Breast epithelium (tissue), 4 donors: ENCODE results near the gene ARHGEF10L. TPM values are rescaled to one million over a fixed set of nuclear protein-coding genes. Genes with fewer than 3 reads are reported as not detected.

ENCODE experiments used
- DNase-seq, 2 donors: peaks; one replicate each; pipeline ENCODE4 v3.0.0-alpha.2; 2019; ENCODE audit warnings: low spot score in 2 of 2
- H3K27ac ChIP-seq, 2 donors: fragments of 200-600 bp; sonication (generic) in 1 of 2; one replicate each; pipeline ENCODE4 v1.5.1; 2016 to 2019; ENCODE audit warnings: mild to moderate bottlenecking in 1 of 2
- H3K27me3 ChIP-seq, 2 donors: fragments of 200-600 bp; sonication (generic) in 1 of 2; one replicate each; pipeline versions ENCODE4 v1.5.1 to v1.6.0; 2017 to 2019; ENCODE audit warnings: control low read depth in 1 of 2, mild to moderate bottlenecking in 1 of 2
- H3K36me3 ChIP-seq: fragments of 200-600 bp; one replicate; pipeline ENCODE4 v1.5.1; 2019
- H3K4me1 ChIP-seq, 2 donors: fragments of 200-600 bp; sonication (generic); one replicate each; pipeline ENCODE4 v1.5.1; 2016 to 2019; ENCODE audit warnings: control low read depth in 1 of 2
- H3K4me3 ChIP-seq, 3 donors: fragments of 200-600 bp; sonication (generic); 1 replicate in 2 of 3; 2 replicates in 1 of 3; pipeline ENCODE4 v1.5.1; 2016 to 2019; ENCODE audit warnings: mild to moderate bottlenecking in 3 of 3, moderate library complexity in 2 of 3
- H3K9me3 ChIP-seq, 2 donors: fragments of 200-600 bp; sonication (generic) in 1 of 2; one replicate each; pipeline ENCODE4 v1.5.1; 2016 to 2019; ENCODE audit warnings: control low read depth in 1 of 2
- POLR2A ChIP-seq: fragments of 450-650 bp; IDR thresholded peaks from one replicate; pipeline ENCODE4 v1.6.1; 2016; ENCODE audit warnings: antibody characterized with exemption, mild to moderate bottlenecking, moderate library complexity
- POLR2AphosphoS5 ChIP-seq, 3 donors: sonication (generic); formaldehyde crosslinking; IDR thresholded peaks; one replicate each; pipeline ENCODE4 v1.6.1; 2017; ENCODE audit warnings: antibody characterized with exemption in 3 of 3
- intact Hi-C: fragments of 100-400 bp; cut with DNase I; formaldehyde crosslinking; loops from one replicate; pipeline ENCODE4 v1.15.1; 2023; ENCODE audit warnings: low total_unique reads
- total RNA-seq, 3 donors: library from RNA; depleted of rRNA; stranded (reverse); fragments of >200 nt; gene quantifications; one replicate each; pipeline ENCODE4 v1.1.0, GENCODE V29; 2016
- TF ChIP-seq, protein P1 (sequence below), 3 donors: fragments of 450-650 bp; IDR thresholded peaks; one replicate each; pipeline ENCODE4 v1.5.1; 2016 to 2017; ENCODE audit warnings: antibody characterized with exemption in 3 of 3, mild to moderate bottlenecking in 3 of 3, moderate library complexity in 3 of 3

Gene ARHGEF10L
- total RNA-seq, 3 donors from 2014 or later = 36.7 to 51.4 (median 49.8) TPM

DNA sequence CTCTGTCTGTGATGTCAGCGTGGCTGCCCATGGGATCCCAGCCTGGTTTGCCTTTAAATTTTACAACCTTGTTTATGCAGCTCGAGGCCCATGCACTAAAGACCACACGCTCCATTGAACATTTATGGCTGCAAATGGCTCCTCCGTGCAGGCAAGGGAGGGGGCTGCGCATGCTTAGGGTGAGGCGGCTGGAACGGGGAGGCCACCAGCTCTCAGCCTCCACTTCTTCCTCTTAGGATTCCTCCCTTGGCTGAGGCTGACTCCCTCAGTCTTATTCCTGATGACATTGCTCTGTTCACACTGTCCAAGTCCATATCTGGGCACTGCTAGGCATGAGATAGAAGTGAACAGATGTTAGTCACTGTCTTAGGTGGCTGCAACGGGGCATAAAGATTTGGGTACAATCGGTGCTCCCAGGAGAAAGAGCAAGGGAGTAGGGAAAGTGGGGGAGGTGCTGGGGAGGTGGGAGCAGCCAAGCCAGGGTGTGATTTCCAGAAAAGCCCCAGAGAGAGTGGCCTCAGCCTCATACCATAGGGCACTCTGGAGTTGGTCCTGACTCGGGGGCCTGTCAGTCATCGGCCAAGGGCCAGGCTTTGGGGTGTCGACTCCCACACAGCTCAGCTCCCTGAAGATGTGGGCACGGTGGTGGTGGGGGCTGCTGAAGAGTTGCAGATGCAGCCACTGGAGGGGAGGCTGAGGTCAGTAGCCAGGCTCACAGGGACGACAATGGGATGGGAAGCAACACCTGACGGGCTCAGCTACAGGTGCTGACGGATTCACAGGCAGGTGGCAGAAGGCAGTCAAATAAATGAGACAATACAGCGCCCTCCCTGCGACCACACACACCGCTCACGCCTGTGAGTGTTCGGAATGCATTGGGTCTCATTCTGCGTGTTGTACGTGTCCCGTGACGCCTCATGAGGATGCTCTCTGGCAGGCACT is 178.4 kb downstream of the ARHGEF10L start:
- Histone ChIP-seq H3K4me1 (no peaks in the 10 kb centered on the region), H3K27ac (no peak overlapping the region), H3K36me3 (no peaks in the 10 kb centered on the region), H3K27me3 (peaks cover 0 to 6% of the 10 kb centered on the region in 2 donors), H3K4me3 (no peak overlapping the region), H3K9me3 (no peaks in the 10 kb centered on the region)
- no peak for DNase-seq
- TF ChIP-seq, protein P1, sequence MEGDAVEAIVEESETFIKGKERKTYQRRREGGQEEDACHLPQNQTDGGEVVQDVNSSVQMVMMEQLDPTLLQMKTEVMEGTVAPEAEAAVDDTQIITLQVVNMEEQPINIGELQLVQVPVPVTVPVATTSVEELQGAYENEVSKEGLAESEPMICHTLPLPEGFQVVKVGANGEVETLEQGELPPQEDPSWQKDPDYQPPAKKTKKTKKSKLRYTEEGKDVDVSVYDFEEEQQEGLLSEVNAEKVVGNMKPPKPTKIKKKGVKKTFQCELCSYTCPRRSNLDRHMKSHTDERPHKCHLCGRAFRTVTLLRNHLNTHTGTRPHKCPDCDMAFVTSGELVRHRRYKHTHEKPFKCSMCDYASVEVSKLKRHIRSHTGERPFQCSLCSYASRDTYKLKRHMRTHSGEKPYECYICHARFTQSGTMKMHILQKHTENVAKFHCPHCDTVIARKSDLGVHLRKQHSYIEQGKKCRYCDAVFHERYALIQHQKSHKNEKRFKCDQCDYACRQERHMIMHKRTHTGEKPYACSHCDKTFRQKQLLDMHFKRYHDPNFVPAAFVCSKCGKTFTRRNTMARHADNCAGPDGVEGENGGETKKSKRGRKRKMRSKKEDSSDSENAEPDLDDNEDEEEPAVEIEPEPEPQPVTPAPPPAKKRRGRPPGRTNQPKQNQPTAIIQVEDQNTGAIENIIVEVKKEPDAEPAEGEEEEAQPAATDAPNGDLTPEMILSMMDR (IDR thresholded peaks at IDR 0.05) = no peak
- TF ChIP-seq POLR2AphosphoS5 (IDR thresholded peaks at IDR 0.05) (no peak), POLR2A (no peak)
- intact Hi-C loops = no loop called here

DNA sequence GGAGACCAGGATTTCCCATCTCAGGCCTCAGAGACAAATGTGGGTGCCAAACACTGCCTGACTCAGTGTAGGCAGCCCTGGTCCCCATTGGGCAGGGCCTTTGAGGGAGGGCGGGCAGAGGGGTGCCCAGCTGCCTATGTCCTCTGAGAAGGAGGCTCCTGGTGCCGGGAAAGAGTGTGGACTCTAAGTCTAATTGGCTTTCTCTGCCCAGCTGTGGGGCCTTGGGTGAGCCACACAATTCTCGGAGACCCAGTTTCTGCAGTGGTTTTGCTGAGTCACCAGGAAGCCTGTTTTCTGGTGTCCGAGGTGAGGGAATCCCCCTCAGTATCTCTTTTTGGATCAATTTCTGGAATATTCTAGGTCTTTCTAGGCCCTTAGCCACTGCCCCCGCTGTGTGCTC is 180.4 kb downstream of the ARHGEF10L start:
- intact Hi-C loops = no loop called here
- DNase-seq = no peak
- peaks cover 0 to 8% of the 10 kb centered on the region in 2 donors for H3K27me3 ChIP-seq

DNA sequence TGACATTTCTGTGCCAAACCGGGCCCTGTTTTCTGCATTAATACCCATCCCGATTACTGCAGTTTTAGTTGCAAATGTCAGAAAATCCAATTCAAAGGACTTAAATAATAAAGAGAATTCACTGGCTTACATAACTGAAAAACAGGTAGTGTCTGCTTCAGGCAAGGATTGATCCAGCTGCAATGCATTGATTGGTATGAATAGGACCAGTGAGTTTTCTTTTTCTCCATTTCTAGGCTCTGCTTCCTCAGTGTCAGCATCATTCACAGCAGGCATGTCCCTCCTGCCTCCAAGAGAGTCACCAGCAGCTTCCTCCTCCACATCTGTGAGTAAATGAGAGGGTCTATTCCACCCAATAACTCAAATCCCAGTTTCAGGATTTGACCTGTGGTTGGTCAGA is 181.9 kb downstream of the ARHGEF10L start:
- Histone ChIP-seq H3K9me3 (no peaks in the 10 kb centered on the region), H3K27me3 (peaks cover 0 to 3% of the 10 kb centered on the region in 2 donors), H3K27ac (no peak overlapping the region), H3K36me3 (no peaks in the 10 kb centered on the region), H3K4me3 (no peak overlapping the region), H3K4me1 (no peaks in the 10 kb centered on the region)
- no peak for DNase-seq
- TF ChIP-seq, protein P1 (IDR thresholded peaks at IDR 0.05) = no peak
- TF ChIP-seq POLR2AphosphoS5 (IDR thresholded peaks at IDR 0.05) = no peak
- intact Hi-C loops = no loop called here

More for the DNA sequence above, 180.4 kb downstream of the ARHGEF10L start:
- Histone ChIP-seq H3K4me3 (no peak overlapping the region), H3K27ac (no peak overlapping the region), H3K9me3 (no peaks in the 10 kb centered on the region), H3K36me3 (no peaks in the 10 kb centered on the region), H3K4me1 (no peaks in the 10 kb centered on the region)
- TF ChIP-seq POLR2AphosphoS5 (IDR thresholded peaks at IDR 0.05) (no peak), POLR2A (no peak)

DNA sequence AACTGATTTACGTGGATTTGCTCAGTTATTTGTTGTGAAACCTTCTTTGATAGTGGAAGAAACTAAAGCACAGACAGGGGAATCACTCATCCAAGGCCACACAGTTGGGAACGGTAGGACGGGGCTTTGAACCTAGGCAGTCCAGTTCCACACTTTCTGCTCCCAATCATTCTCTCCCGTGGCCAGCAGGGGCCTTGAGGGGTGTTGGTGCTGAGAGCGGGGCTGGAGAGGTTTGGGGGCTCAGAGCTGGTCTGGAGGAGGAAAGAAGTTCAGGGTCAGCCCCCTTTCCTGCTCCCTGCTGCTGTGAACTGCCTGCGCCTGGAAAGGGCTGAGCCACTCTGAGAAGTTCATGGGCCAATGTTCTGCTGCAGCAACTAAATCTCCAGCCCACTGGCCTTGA is 184.2 kb downstream of the ARHGEF10L start:
- intact Hi-C loops = no loop called here
- H3K4me1 ChIP-seq = no peaks in the 10 kb centered on the region

DNA sequence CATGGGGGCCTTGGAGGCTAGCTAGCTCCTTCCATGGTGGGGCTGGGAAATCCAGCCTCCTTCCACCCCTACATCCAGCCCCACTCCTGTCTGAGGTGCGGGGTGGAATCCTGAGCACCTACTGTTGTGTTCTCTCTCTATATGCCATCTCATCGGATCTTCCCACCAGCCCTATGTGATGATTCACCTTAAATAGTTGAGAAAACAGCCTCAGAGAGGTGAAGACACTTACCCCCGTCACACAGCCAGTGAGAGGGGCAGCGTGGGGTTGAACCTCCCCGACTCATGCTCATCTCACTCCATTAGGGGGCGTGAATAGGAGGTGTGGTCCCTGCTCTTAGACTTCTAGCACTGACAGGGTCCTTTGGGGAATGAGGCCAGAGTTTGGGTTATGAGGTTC is 184.7 kb downstream of the ARHGEF10L start:
- Histone ChIP-seq H3K4me1 (no peaks in the 10 kb centered on the region), H3K27me3 (peaks cover 0 to 7% of the 10 kb centered on the region in 2 donors), H3K4me3 (no peak overlapping the region), H3K36me3 (no peaks in the 10 kb centered on the region), H3K9me3 (no peaks in the 10 kb centered on the region), H3K27ac (no peak overlapping the region)
- DNase-seq = no peak
- no peak for TF ChIP-seq POLR2A
- TF ChIP-seq POLR2AphosphoS5 (IDR thresholded peaks at IDR 0.05) = no peak
- TF ChIP-seq, protein P1 (IDR thresholded peaks at IDR 0.05) = no peak
- intact Hi-C loops = no loop called here

More for the DNA sequence above, 184.2 kb downstream of the ARHGEF10L start:
- no peaks in the 10 kb centered on the region for H3K9me3 ChIP-seq
- DNase-seq = no peak
- peaks cover 0 to 7% of the 10 kb centered on the region in 2 donors for H3K27me3 ChIP-seq
- H3K27ac ChIP-seq = no peak overlapping the region
- TF ChIP-seq POLR2A (no peak), POLR2AphosphoS5 (IDR thresholded peaks at IDR 0.05) (no peak)
- TF ChIP-seq, protein P1 (IDR thresholded peaks at IDR 0.05) = no peak
- H3K4me3 ChIP-seq = no peak overlapping the region
- no peaks in the 10 kb centered on the region for H3K36me3 ChIP-seq
